Neuronal stem cell (in vitro differentiated cells): ENCODE measurements around the gene RFXANK.

Source experiments
- DNase-seq: peaks from one replicate; pipeline ENCODE4 v3.0.0-alpha.2; 2013; ENCODE audit warnings: low spot score
- H2AFZ ChIP-seq: one replicate; pipeline ENCODE4 v1.6.1; 2013; ENCODE audit warnings: mild to moderate bottlenecking, low read length, inconsistent platforms
- H2AK5ac ChIP-seq: 2 replicates; pipeline ENCODE4 v1.6.1; 2013; ENCODE audit warnings: low read depth, mild to moderate bottlenecking, inconsistent platforms, low read length, moderate library complexity, mixed read lengths
- H2BK120ac ChIP-seq: 2 replicates; pipeline ENCODE4 v1.6.1; 2013; ENCODE audit warnings: low read depth, mild to moderate bottlenecking, inconsistent platforms, low read length, moderate library complexity, mixed read lengths
- H2BK12ac ChIP-seq: one replicate; pipeline ENCODE4 v1.6.1; 2013; ENCODE audit warnings: low read length, inconsistent platforms
- H2BK15ac ChIP-seq: 2 replicates; pipeline ENCODE4 v1.6.1; 2013; ENCODE audit warnings: mild to moderate bottlenecking, low read length, inconsistent platforms, mixed read lengths
- H2BK5ac ChIP-seq: one replicate; pipeline ENCODE4 v1.6.1; 2013; ENCODE audit warnings: inconsistent platforms, mild to moderate bottlenecking, low read length, moderate library complexity
- H3K14ac ChIP-seq: one replicate; pipeline ENCODE4 v1.6.1; 2013; ENCODE audit warnings: low read length, inconsistent platforms
- H3K18ac ChIP-seq: 2 replicates; pipeline ENCODE4 v1.6.1; 2013; ENCODE audit warnings: low read length, inconsistent platforms
- H3K23ac ChIP-seq: 2 replicates; pipeline ENCODE4 v1.6.1; 2013; ENCODE audit warnings: low read depth, mild to moderate bottlenecking, mixed read lengths, low read length, inconsistent platforms; ENCODE audit not compliant: poor library complexity
- H3K27ac ChIP-seq: replicated peaks from 3 replicates; pipeline ENCODE4 v1.5.1; 2013; ENCODE audit warnings: low read length, inconsistent platforms
- H3K27me3 ChIP-seq, 3 experiments: 2 replicates each; pipeline ENCODE4 v1.6.1; 2013; ENCODE audit warnings: low read length in 3 of 3, mild to moderate bottlenecking in 2 of 3, inconsistent platforms in 1 of 3, low read depth in 1 of 3, mixed read lengths in 1 of 3, moderate library complexity in 1 of 3; ENCODE audit not compliant: control insufficient read depth in 3 of 3, insufficient read depth in 3 of 3
- H3K36me3 ChIP-seq, 2 donors: replicated peaks in 1 of 2; 2 replicates each; pipeline ENCODE4 v1.6.1; 2013; ENCODE audit warnings: low read length in 2 of 2; ENCODE audit not compliant: control insufficient read depth in 2 of 2, insufficient read depth in 2 of 2
- H3K4ac ChIP-seq: 2 replicates; pipeline ENCODE4 v1.6.1; 2013; ENCODE audit warnings: inconsistent platforms, mild to moderate bottlenecking, low read length, moderate library complexity
- H3K4me1 ChIP-seq, 2 donors: 1 replicate in 1 of 2; 2 replicates in 1 of 2; pipeline ENCODE4 v1.6.1; 2013; ENCODE audit warnings: low read length in 2 of 2, low read depth in 1 of 2; ENCODE audit not compliant: control insufficient read depth in 2 of 2, insufficient read depth in 1 of 2
- H3K4me2 ChIP-seq: one replicate; pipeline ENCODE4 v1.6.1; 2013; ENCODE audit warnings: mild to moderate bottlenecking, low read length, inconsistent platforms; ENCODE audit not compliant: insufficient read depth, poor library complexity, severe bottlenecking
- H3K4me3 ChIP-seq, 2 donors: 2 replicates each; pipeline ENCODE4 v1.5.1; 2013; ENCODE audit warnings: low read length in 2 of 2, mild to moderate bottlenecking in 2 of 2, inconsistent platforms in 1 of 2, moderate library complexity in 1 of 2
- H3K79me1 ChIP-seq: one replicate; pipeline ENCODE4 v1.6.1; 2013; ENCODE audit warnings: low read depth, mild to moderate bottlenecking, inconsistent platforms, low read length, moderate library complexity
- H3K9ac ChIP-seq: one replicate; pipeline ENCODE4 v1.6.1; 2013; ENCODE audit warnings: mild to moderate bottlenecking, low read depth, low read length, inconsistent platforms; ENCODE audit not compliant: poor library complexity
- H3K9me3 ChIP-seq, 2 donors: replicated peaks in 1 of 2; 2 replicates each; pipeline versions ENCODE3 to v1.6.1; 2013; ENCODE audit warnings: low read length in 2 of 2, mild to moderate bottlenecking in 2 of 2, inconsistent platforms in 1 of 2, low read depth in 1 of 2, mixed read lengths in 1 of 2, moderate library complexity in 1 of 2; ENCODE audit not compliant: control insufficient read depth in 2 of 2, insufficient read depth in 1 of 2
- H4K8ac ChIP-seq: one replicate; pipeline ENCODE4 v1.6.1; 2013; ENCODE audit warnings: low read depth, mild to moderate bottlenecking, inconsistent platforms, low read length, moderate library complexity
- H4K91ac ChIP-seq: one replicate; pipeline ENCODE4 v1.6.1; 2013; ENCODE audit warnings: low read length, low read depth, mild to moderate bottlenecking, inconsistent platforms; ENCODE audit not compliant: poor library complexity
- WGBS, 2 donors: extraction: QIAGEN DNeasy Blood & Tissue Kit; methylation state at CpG; one replicate each; pipeline ENCODE4 v1.1.7; 2013; ENCODE audit warnings: missing lambda C conversion rate in 2 of 2, mixed read lengths in 1 of 2; ENCODE audit not compliant: insufficient read length in 2 of 2, insufficient replicate concordance in 1 of 2; ENCODE audit errors: extremely low coverage in 2 of 2; 5-methylcytosine and 5-hydroxymethylcytosine counted together

The RFXANK gene

DNA sequence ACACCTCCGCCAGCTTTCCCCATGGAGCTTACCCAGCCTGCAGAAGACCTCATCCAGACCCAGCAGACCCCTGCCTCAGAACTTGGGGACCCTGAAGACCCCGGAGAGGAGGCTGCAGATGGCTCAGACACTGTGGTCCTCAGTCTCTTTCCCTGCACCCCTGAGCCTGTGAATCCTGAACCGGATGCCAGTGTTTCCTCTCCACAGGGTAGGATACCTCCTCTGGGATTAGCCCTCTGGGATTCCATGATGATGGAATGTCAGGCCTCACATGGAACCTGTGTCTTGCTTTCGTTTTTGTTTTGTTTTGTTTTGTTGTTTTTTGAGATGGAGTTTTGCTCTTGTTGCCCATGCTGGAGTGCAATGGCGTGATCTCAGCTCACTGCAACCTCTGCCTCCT, 1.9 kb downstream of the RFXANK start:
- Histone ChIP-seq H3K79me1 (peaks cover 11% of the 10 kb centered on the region), H3K9me3 (no peaks in the 10 kb centered on the region), H3K4me3 (peak overlapping the region in 1 of 2 donors; percentile 99), H4K8ac (no peak overlapping the region), H3K4me1 (peaks cover 3 to 7% of the 10 kb centered on the region in 2 donors), H2BK12ac (no peak overlapping the region), H3K14ac (no peak overlapping the region), H2BK120ac (no peak overlapping the region), H3K36me3 (peaks cover 15 to 40% of the 10 kb centered on the region in 2 donors), H2BK5ac (no peak overlapping the region), H2BK15ac (no peak overlapping the region), H2AFZ (no peak overlapping the region), H3K4me2 (no peak overlapping the region), H3K18ac (no peak overlapping the region), H3K9ac (no peak overlapping the region), H3K4ac (no peak overlapping the region), H3K27ac (no peak overlapping the region), H4K91ac (no peak overlapping the region), H2AK5ac (peak overlapping the region; percentile 1), H3K27me3 (no peaks in the 10 kb centered on the region), H3K23ac (no peak overlapping the region)
- no CpG with 5 or more reads among the region's 5 CpGs for WGBS, 2 donors
- DNase-seq = no peak

DNA sequence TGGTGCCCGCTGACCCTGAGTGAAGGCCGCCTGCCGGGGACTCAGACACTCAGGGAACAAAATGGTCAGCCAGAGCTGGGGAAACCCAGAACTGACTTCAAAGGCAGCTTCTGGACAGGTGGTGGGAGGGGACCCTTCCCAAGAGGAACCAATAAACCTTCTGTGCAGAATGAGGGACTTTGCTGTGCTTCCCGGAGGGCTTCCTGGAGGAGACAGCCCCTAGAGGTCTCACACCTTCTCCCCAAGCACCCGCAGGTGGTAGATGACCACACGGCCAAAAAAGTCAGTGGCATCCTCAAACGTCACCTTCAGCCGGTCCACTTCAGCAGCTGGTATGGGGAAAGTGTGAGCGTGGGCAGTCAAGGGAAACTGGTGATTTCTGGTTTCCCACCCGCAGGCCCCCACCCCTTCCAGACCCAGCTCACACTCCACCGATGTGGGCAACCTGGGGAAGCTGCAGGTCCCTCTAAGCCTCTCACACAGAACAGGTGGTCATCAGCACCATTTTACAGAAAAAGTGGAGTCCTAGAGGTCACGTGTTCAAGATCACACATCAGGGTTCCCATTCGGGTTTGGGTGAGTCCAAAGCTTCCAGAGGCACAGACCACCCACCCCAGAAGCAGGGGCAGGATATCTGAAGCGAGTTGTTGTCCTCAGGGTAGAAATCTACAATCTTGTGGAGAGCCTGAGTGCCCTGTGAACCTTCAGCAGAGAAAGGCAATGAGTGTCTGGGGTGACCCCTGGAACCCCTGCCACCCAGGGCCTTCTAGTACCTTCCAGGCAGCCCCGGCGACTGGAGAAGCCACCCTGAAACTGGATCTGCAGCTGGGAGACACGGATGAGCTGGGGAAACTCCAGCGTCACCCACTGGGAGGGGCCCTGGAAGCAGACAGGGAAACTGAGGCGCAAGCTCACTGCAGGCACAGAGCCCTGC, 9.9 kb downstream of the RFXANK start:
- H3K79me1 ChIP-seq = peaks cover 5% of the 10 kb centered on the region
- H3K14ac ChIP-seq = no peak overlapping the region
- no peak overlapping the region for H2BK5ac ChIP-seq
- H2AFZ ChIP-seq = no peak overlapping the region
- H3K9ac ChIP-seq = no peak overlapping the region
- peaks cover 29 to 48% of the 10 kb centered on the region in 2 donors for H3K36me3 ChIP-seq
- H3K4me1 ChIP-seq = peaks cover 9 to 13% of the 10 kb centered on the region in 2 donors
- no peak overlapping the region for H4K91ac ChIP-seq
- H3K18ac ChIP-seq = no peak overlapping the region
- H3K4me2 ChIP-seq = peak overlapping the region; percentile 68
- no peaks in the 10 kb centered on the region for H3K9me3 ChIP-seq
- H3K4me3 ChIP-seq = peak overlapping the region; percentile 68 to 87
- no peak overlapping the region for H4K8ac ChIP-seq
- H2AK5ac ChIP-seq = peak overlapping the region; percentile 68
- no peak overlapping the region for H2BK15ac ChIP-seq
- H3K27ac ChIP-seq = no peak overlapping the region
- peak overlapping the region; percentile 26 for H2BK120ac ChIP-seq
- H3K4ac ChIP-seq = peak overlapping the region; percentile 56
- no peak overlapping the region for H2BK12ac ChIP-seq
- no peak overlapping the region for H3K23ac ChIP-seq
- no peak for DNase-seq
- peaks cover 0 to under 1% (median 0%) of the 10 kb centered on the region in 3 experiments for H3K27me3 ChIP-seq
- WGBS, 2 donors = no CpG with 5 or more reads among the region's 19 CpGs

DNA sequence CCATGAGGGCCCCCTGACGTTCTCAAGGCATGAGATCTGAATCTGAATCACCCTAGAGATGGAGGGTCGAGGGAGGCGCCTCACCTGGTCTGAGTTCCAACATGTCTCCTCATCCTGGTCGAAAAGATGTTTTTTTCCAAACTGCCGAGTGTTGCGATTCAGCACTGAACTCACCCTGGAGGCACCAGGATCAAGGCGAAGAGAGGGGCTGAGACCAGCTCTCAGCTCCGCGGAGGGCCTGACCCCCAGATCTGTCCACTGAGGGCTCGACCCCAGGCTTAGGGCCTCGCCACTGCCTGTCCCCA, 10.6 kb downstream of the RFXANK start:
- no peak overlapping the region for H4K91ac ChIP-seq
- peak overlapping the region; percentile 71 for H2BK5ac ChIP-seq
- no peaks in the 10 kb centered on the region for H3K9me3 ChIP-seq
- H2BK120ac ChIP-seq = no peak overlapping the region
- peak overlapping the region; percentile 88 for H2AFZ ChIP-seq
- peak overlapping the region; percentile 68 for H2AK5ac ChIP-seq
- WGBS, 2 donors = no CpG with 5 or more reads among the region's 11 CpGs
- no peak overlapping the region for H2BK15ac ChIP-seq
- H3K27me3 ChIP-seq = peaks cover 0 to 2% (median 0%) of the 10 kb centered on the region in 3 experiments
- H2BK12ac ChIP-seq = no peak overlapping the region
- H4K8ac ChIP-seq = no peak overlapping the region
- peak overlapping the region; percentile 68 to 87 for H3K4me3 ChIP-seq
- no peak for DNase-seq
- no peak overlapping the region for H3K27ac ChIP-seq
- H3K18ac ChIP-seq = no peak overlapping the region
- peaks cover 6% of the 10 kb centered on the region for H3K79me1 ChIP-seq
- peaks cover 27 to 43% of the 10 kb centered on the region in 2 donors for H3K36me3 ChIP-seq
- no peak overlapping the region for H3K23ac ChIP-seq
- H3K9ac ChIP-seq = peak overlapping the region; percentile 93
- H3K4ac ChIP-seq = peak overlapping the region; percentile 56
- H3K14ac ChIP-seq = no peak overlapping the region
- H3K4me2 ChIP-seq = peak overlapping the region; percentile 68
- H3K4me1 ChIP-seq = peaks cover 9 to 13% of the 10 kb centered on the region in 2 donors
